ENCODE results near the gene ANLN.

GRCh38 chr7:36456138-36456537 lies 66.5 kb downstream of the ANLN start:
- TF ChIP-seq CTCF (IDR thresholded peaks at IDR 0.05) (no peak), E2F4 (CRISPR knock-in tag; IDR thresholded peaks at IDR 0.05; ENCODE audit: borderline replicate concordance, low read depth) (no peak), FOXP4 (CRISPR knock-in tag; IDR thresholded peaks at IDR 0.05) (no peak), ETV6 (CRISPR knock-in tag; IDR thresholded peaks at IDR 0.05) (no peak), PREB (CRISPR knock-in tag; IDR thresholded peaks at IDR 0.05; ENCODE audit: borderline replicate concordance) (no peak), MAX (CRISPR knock-in tag; IDR thresholded peaks at IDR 0.05) (no peak), FOXJ3 (CRISPR knock-in tag; IDR thresholded peaks at IDR 0.05; ENCODE audit: borderline replicate concordance) (no peak), ATF1 (CRISPR knock-in tag; IDR thresholded peaks at IDR 0.05) (no peak), NFE2L1 (CRISPR knock-in tag; IDR thresholded peaks at IDR 0.05) (no peak), ESRRA (CRISPR knock-in tag; IDR thresholded peaks at IDR 0.05; ENCODE audit: borderline replicate concordance) (no peak), CREB1 (CRISPR knock-in tag; IDR thresholded peaks at IDR 0.05) (no peak)

Data from WTC11 (cell line).